ENCODE data around the gene OTUD7B.

OTUD7B gene

GRCh38 chr1:150034336-150034735 lies 23.8 kb upstream of the OTUD7B start:
- no peak overlapping the region for H3K4me3 ChIP-seq (ENCODE audit: low read depth, low read length)
- no peak for TF ChIP-seq CTCF (IDR thresholded peaks at IDR 0.05; ENCODE audit: borderline replicate concordance, insufficient read depth, low read depth, low read length)

- TF ChIP-seq CTCF (IDR thresholded peaks at IDR 0.05; ENCODE audit: borderline replicate concordance, insufficient read depth, low read depth, low read length), result no peak
- no peak overlapping the region for H3K4me3 ChIP-seq (ENCODE audit: low read depth, low read length)
These were observed 17.8 kb upstream of the OTUD7B start for GRCh38 chr1:150028322-150028721.

GRCh38 chr1:150024156-150024555 lies 13.6 kb upstream of the OTUD7B start:
- no peak overlapping the region for H3K4me3 ChIP-seq (ENCODE audit: low read depth, low read length)
- TF ChIP-seq CTCF (IDR thresholded peaks at IDR 0.05; ENCODE audit: borderline replicate concordance, insufficient read depth, low read depth, low read length), result no peak

- no peak for TF ChIP-seq CTCF (IDR thresholded peaks at IDR 0.05; ENCODE audit: borderline replicate concordance, insufficient read depth, low read depth, low read length)
- H3K4me3 ChIP-seq (ENCODE audit: low read depth, low read length), result no peak overlapping the region
These were observed 11.8 kb upstream of the OTUD7B start for GRCh38 chr1:150022357-150022756.

GRCh38 chr1:150021191-150021694 lies 10.7 kb upstream of the OTUD7B start:
- H3K4me3 ChIP-seq (ENCODE audit: low read depth, low read length), result no peak overlapping the region
- no peak for TF ChIP-seq CTCF (IDR thresholded peaks at IDR 0.05; ENCODE audit: borderline replicate concordance, insufficient read depth, low read depth, low read length)

GRCh38 chr1:150020711-150021110 lies 10.2 kb upstream of the OTUD7B start:
- H3K4me3 ChIP-seq (ENCODE audit: low read depth, low read length), result no peak overlapping the region
- no peak for TF ChIP-seq CTCF (IDR thresholded peaks at IDR 0.05; ENCODE audit: borderline replicate concordance, insufficient read depth, low read depth, low read length)

- TF ChIP-seq CTCF (IDR thresholded peaks at IDR 0.05; ENCODE audit: borderline replicate concordance, insufficient read depth, low read depth, low read length), result no peak
- H3K4me3 ChIP-seq (ENCODE audit: low read depth, low read length), result no peak overlapping the region
These were observed 7.6 kb upstream of the OTUD7B start for GRCh38 chr1:150018165-150018564.
